K562 (cell line): ENCODE results near the gene ATP5PF. TPM values are rescaled to one million over a fixed set of nuclear protein-coding genes. Genes with fewer than 3 reads are reported as not detected.

Source experiments
- ATAC-seq: fragments of 200-7000 bp; cut with Tn5 transposase; 3 replicates; pipeline ENCODE4 v1.9.1; 2020; ENCODE audit warnings: moderate library complexity
- BruUV-seq: library from RNA; stranded (reverse); fragments of 400-500 nt; replicated peaks from 2 replicates; lab custom pipeline; 2021; lab: Mats Ljungman, UMichigan
- CTCF ChIA-PET: fragments of 300-600 bp; formaldehyde crosslinking; extraction: SDS; loops from one replicate; lab custom pipeline; 2021; ENCODE audit warnings: low intra/inter-chr PET ratio; lab: Yijun Ruan, JAX
- POLR2A ChIA-PET: fragments of 300-600, 350-650 bp; sonication (Branson Sonifier 250); formaldehyde crosslinking; extraction: SDS; loops from one replicate; lab custom pipeline; 2021; ENCODE audit warnings: antibody characterized with exemption, inconsistent platforms; lab: Yijun Ruan, JAX
- DNase-seq, 4 experiments: peaks; one replicate each; pipeline versions ENCODE4 v3.0.0 to v3.0.0-alpha.2; 2011 to 2018; ENCODE audit warnings: low spot score in 3 of 4, mixed read lengths in 3 of 4; ENCODE audit errors: extremely low read depth in 1 of 4
- FAIRE-seq: peaks from 2 replicates; lab custom pipeline; 2011; peaks lifted over from hg19 to GRCh38; lab: Jason Lieb, UNC
- H2AFZ ChIP-seq: 2 replicates; pipeline ENCODE4 v1.6.0; 2011; ENCODE audit warnings: low read depth, low read length, control low read depth, inconsistent platforms
- H3K27ac ChIP-seq: fragments of 200-600 bp; 3 replicates; pipeline ENCODE4 v1.8.0; 2011; ENCODE audit warnings: low read depth, mild to moderate bottlenecking, control low read depth, inconsistent platforms, low read length, moderate library complexity, mixed read lengths; ENCODE audit errors: extremely low read depth
- H3K27me3 ChIP-seq, 2 experiments: fragments of 300-600 bp in 1 of 2; 2 replicates in 1 of 2; 3 replicates in 1 of 2; pipeline versions ENCODE4 v1.6.0 to v1.8.0; 2011; ENCODE audit warnings: inconsistent platforms in 2 of 2, low read length in 2 of 2, mild to moderate bottlenecking in 1 of 2, mixed read lengths in 1 of 2, moderate library complexity in 1 of 2; ENCODE audit not compliant: control insufficient read depth in 2 of 2, insufficient read depth in 2 of 2
- H3K36me3 ChIP-seq: fragments of 300-600 bp; 3 replicates; pipeline ENCODE4 v1.8.0; 2011; ENCODE audit warnings: mild to moderate bottlenecking, low read length, inconsistent platforms; ENCODE audit not compliant: control insufficient read depth, insufficient read depth
- H3K4me1 ChIP-seq, 2 experiments: fragments of 200-600 bp in 1 of 2; replicated peaks in 1 of 2; 2 replicates in 1 of 2; 3 replicates in 1 of 2; pipeline versions ENCODE4 v1.5.1 to v1.8.0; 2011; ENCODE audit warnings: inconsistent platforms in 2 of 2, low read length in 2 of 2, mild to moderate bottlenecking in 1 of 2, mixed read lengths in 1 of 2, moderate library complexity in 1 of 2; ENCODE audit not compliant: control insufficient read depth in 2 of 2, insufficient read depth in 2 of 2
- H3K4me2 ChIP-seq: 2 replicates; pipeline ENCODE4 v1.6.1; 2011; ENCODE audit warnings: low read length, control low read depth, inconsistent platforms, mixed read lengths; ENCODE audit not compliant: insufficient read depth
- H3K4me3 ChIP-seq: fragments of 200-600 bp; sonication (generic), shearing (Covaris generic); 2 replicates; pipeline ENCODE4 v1.5.1; 2016; ENCODE audit warnings: control low read depth, inconsistent platforms
- H3K79me2 ChIP-seq: fragments of 200-600 bp; 3 replicates; pipeline ENCODE4 v1.8.0; 2011; ENCODE audit warnings: low read length, inconsistent platforms; ENCODE audit not compliant: control insufficient read depth, insufficient read depth
- H3K9ac ChIP-seq, 2 experiments: 2 replicates each; pipeline versions ENCODE4 v1.6.0 to v1.6.1; 2011; ENCODE audit warnings: low read depth in 2 of 2, low read length in 2 of 2, control low read depth in 1 of 2, inconsistent platforms in 1 of 2, mild to moderate bottlenecking in 1 of 2, mixed read lengths in 1 of 2; ENCODE audit not compliant: insufficient read depth in 1 of 2
- H3K9me1 ChIP-seq: one replicate; pipeline ENCODE4 v1.6.0; 2011; ENCODE audit warnings: inconsistent platforms, mild to moderate bottlenecking, low read length, moderate library complexity; ENCODE audit not compliant: control insufficient read depth, insufficient read depth
- H3K9me3 ChIP-seq: replicated peaks from 2 replicates; pipeline ENCODE4 v1.5.1; 2011; ENCODE audit warnings: low read depth, low read length, inconsistent platforms; ENCODE audit not compliant: control insufficient read depth, insufficient read depth
- H4K20me1 ChIP-seq: replicated peaks from 2 replicates; pipeline ENCODE4 v1.6.1; 2011; ENCODE audit warnings: low read length, inconsistent platforms, mixed read lengths; ENCODE audit not compliant: control insufficient read depth, insufficient read depth
- CREB5 ChIP-seq: fragments of 250-450 bp; sonication (Bioruptor Pico); IDR thresholded peaks from 2 replicates; pipeline ENCODE4 v1.5.0; 2020; ENCODE audit warnings: mild to moderate bottlenecking
- FOXM1 ChIP-seq, 2 experiments: fragments of 450-650 bp in 1 of 2; sonication (generic) in 1 of 2; formaldehyde crosslinking in 1 of 2; IDR thresholded peaks; 2 replicates each; pipeline versions ENCODE4 v1.6.1 to v1.9.0; 2017 to 2022; ENCODE audit warnings: low read depth in 2 of 2, mild to moderate bottlenecking in 2 of 2, missing genetic modification reagents in 1 of 2, moderate library complexity in 1 of 2
- JUND ChIP-seq, 2 experiments: IDR thresholded peaks; 2 replicates in 1 of 2; 3 replicates in 1 of 2; pipeline ENCODE4 v1.6.1; 2011; ENCODE audit warnings: borderline replicate concordance in 2 of 2, low read depth in 2 of 2, low read length in 2 of 2, improper control_type of control experiment in 1 of 2, missing biosample characterization in 1 of 2, missing genetic modification characterization in 1 of 2, missing genetic modification reagents in 1 of 2
- KDM2B ChIP-seq: fragments of 250-450 bp; sonication (Bioruptor Pico); IDR thresholded peaks from 2 replicates; pipeline ENCODE4 v1.8.0; 2021; ENCODE audit warnings: mild to moderate bottlenecking, moderate library complexity
- KLF13 ChIP-seq: fragments of 450-650 bp; IDR thresholded peaks from 2 replicates; pipeline ENCODE4 v1.6.1; 2016; ENCODE audit warnings: missing genetic modification characterization, low read depth, mild to moderate bottlenecking, missing compliant biosample characterization, moderate library complexity, borderline replicate concordance
- NFIC ChIP-seq: fragments of 450-650 bp; IDR thresholded peaks from 2 replicates; pipeline ENCODE4 v1.6.1; 2017; ENCODE audit warnings: mild to moderate bottlenecking, inconsistent platforms
- ZBTB11 ChIP-seq, 3 experiments: fragments of 200-800 bp in 1 of 3; fragments of 250-450 bp in 1 of 3; fragments of 450-650 bp in 1 of 3; sonication (Bioruptor Pico) in 1 of 3; sonication (Bioruptor generic) in 1 of 3; formaldehyde crosslinking in 1 of 3; IDR thresholded peaks; 2 replicates each; pipeline versions ENCODE4 v1.6.1 to v1.8.0; 2016 to 2022; ENCODE audit warnings: mild to moderate bottlenecking in 2 of 3, missing genetic modification characterization in 2 of 3, missing compliant biosample characterization in 1 of 3, moderate library complexity in 1 of 3
- ZNF165 ChIP-seq: fragments of 250-450 bp; sonication (Bioruptor Pico); IDR thresholded peaks from 2 replicates; pipeline ENCODE4 v1.4.0; 2020; ENCODE audit warnings: borderline replicate concordance
- ZNF592 ChIP-seq: fragments of 450-650 bp; IDR thresholded peaks from 2 replicates; pipeline ENCODE4 v1.6.1; 2017; ENCODE audit warnings: antibody characterized with exemption, mild to moderate bottlenecking
- ZZZ3 ChIP-seq: fragments of 450-650 bp; IDR thresholded peaks from 2 replicates; pipeline ENCODE4 v1.6.1; 2016; ENCODE audit warnings: antibody characterized with exemption, mild to moderate bottlenecking, moderate library complexity
- WGBS: fragments of 100-300 bp; shearing (Covaris generic); methylation state at CpG from one replicate; pipeline ENCODE4 v1.1.6; 2016; ENCODE audit warnings: low coverage, mixed read lengths; ENCODE audit not compliant: insufficient coverage; ENCODE audit errors: missing lambda C conversion rate; 5-methylcytosine and 5-hydroxymethylcytosine counted together
- in situ Hi-C: fragments of 300-500 bp; cut with MboI; formaldehyde crosslinking; loops from 4 replicates; pipeline ENCODE4 v1.15.0; 2018; ENCODE audit warnings: inconsistent platforms, mixed read lengths
- intact Hi-C: fragments of 100-400 bp; cut with micrococcal nuclease; formaldehyde crosslinking; loops from 2 replicates; pipeline ENCODE4 v1.14.2; 2022
- polyA plus RNA-seq, 8 experiments: library from polyadenylated mRNA; depleted of rRNA in 4 of 8; stranded (reverse) in 5 of 8; unstranded in 3 of 8; fragments of >200 nt; fragmentation: Nextera tagmentation in 2 of 8; fragmentation: Illumina TruSeq in 1 of 8; extraction: Ambion mirVana in 2 of 8; extraction: Trizol in 1 of 8; gene quantifications; 2 replicates each; pipeline versions ENCODE4 v1.2.1 to v1.2.3, GENCODE V29; 2011 to 2014; ENCODE audit warnings: inconsistent platforms in 1 of 8, missing spikeins in 1 of 8
- total RNA-seq, 7 experiments: library from RNA; depleted of rRNA in 6 of 7; stranded (reverse); fragments of >200 nt in 6 of 7; fragmentation: Illumina TruSeq in 2 of 7; extraction: Trizol in 2 of 7; gene quantifications; 2 replicates each; pipeline versions ENCODE4 v1.2.1 to v1.2.3, GENCODE V29; 2011 to 2021; ENCODE audit warnings: low replicate concordance in 1 of 7

ATP5PF gene
- total and polyA plus RNA-seq, 9 of the 15 experiments (the other 6 are each of a cell fraction or from before 2014, with no cell fraction given): 242 to 2,488 (median 533) TPM

GRCh38 chr21:25687787-25688186 is 46.9 kb downstream of the ATP5PF start:
- no peak overlapping the region for H3K9ac ChIP-seq
- in situ Hi-C loops: no loop called here
- TF ChIP-seq KDM2B (CRISPR knock-in tag) (no peak), JUND (IDR thresholded peaks at IDR 0.05; ENCODE audit: borderline replicate concordance, low read depth, low read length) (no peak), JUND (tag; IDR thresholded peaks at IDR 0.05; ENCODE audit: borderline replicate concordance, low read depth, low read length) (no peak), ZBTB11 (CRISPR knock-in tag; IDR thresholded peaks at IDR 0.05) (no peak), ZNF592 (no peak), CREB5 (no peak), FOXM1 (IDR thresholded peaks at IDR 0.05; ENCODE audit: low read depth) (no peak), FOXM1 (CRISPR knock-in tag; IDR thresholded peaks at IDR 0.05; ENCODE audit: low read depth) (no peak), ZZZ3 (no peak), ZNF165 (CRISPR knock-in tag) (no peak), KLF13 (no peak), NFIC (no peak)
- intact Hi-C loops: no loop called here
- no peaks in the 10 kb centered on the region for H3K36me3 ChIP-seq
- no peaks in the 10 kb centered on the region for H4K20me1 ChIP-seq
- H3K9me3 ChIP-seq: no peaks in the 10 kb centered on the region
- no peak overlapping the region for H3K4me2 ChIP-seq
- DNase-seq: no peak
- H3K9me1 ChIP-seq: no peaks in the 10 kb centered on the region
- no peaks in the 10 kb centered on the region for H3K4me1 ChIP-seq
- H3K79me2 ChIP-seq: no peaks in the 10 kb centered on the region
- ATAC-seq: no peak
- no peak overlapping the region for H3K27ac ChIP-seq
- H3K4me3 ChIP-seq: no peak overlapping the region
- peaks cover 1 to 3% of the 10 kb centered on the region in 2 experiments; a peak in 2 of 5 replicates for H3K27me3 ChIP-seq
- H2AFZ ChIP-seq: peak overlapping the region; percentile 65; the same call in 1 of the 2 replicates
- no TSS peak for BruUV-seq
- 15% methylated on average over 4 of the region's 4 CpGs for WGBS
- CTCF ChIA-PET: no interaction called here
- POLR2A ChIA-PET: no interaction called here
- FAIRE-seq: no peak
